GM12873 (cell line): ENCODE results near the gene CAV1.

Source experiments
- CTCF ChIP-seq: IDR thresholded peaks from 2 replicates; pipeline ENCODE4 v1.5.1; 2012; ENCODE audit warnings: low read depth, mild to moderate bottlenecking, moderate library complexity, low read length, control low read depth; ENCODE audit not compliant: insufficient read depth; ENCODE audit errors: missing control alignments

CAV1 gene

DNA sequence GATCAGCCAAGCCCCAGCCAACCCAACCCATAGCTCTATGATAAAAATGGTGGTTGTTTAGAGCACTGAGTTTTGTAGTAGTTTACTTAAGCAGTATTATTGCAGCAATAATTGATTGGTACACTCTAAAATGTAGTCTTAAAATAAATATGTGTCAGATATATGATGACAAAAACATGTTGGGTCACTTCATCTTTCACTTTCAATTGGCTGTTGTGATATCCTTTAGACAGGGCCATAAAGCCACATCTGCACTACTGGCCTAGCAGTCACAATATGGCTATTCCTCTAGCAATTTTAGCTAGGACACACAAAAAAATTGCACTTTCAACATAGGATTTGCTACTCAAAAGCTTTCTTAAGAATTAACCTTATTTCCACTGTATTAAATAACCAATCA is 5.9 kb upstream of the CAV1 start:
- TF ChIP-seq CTCF: no peak

DNA sequence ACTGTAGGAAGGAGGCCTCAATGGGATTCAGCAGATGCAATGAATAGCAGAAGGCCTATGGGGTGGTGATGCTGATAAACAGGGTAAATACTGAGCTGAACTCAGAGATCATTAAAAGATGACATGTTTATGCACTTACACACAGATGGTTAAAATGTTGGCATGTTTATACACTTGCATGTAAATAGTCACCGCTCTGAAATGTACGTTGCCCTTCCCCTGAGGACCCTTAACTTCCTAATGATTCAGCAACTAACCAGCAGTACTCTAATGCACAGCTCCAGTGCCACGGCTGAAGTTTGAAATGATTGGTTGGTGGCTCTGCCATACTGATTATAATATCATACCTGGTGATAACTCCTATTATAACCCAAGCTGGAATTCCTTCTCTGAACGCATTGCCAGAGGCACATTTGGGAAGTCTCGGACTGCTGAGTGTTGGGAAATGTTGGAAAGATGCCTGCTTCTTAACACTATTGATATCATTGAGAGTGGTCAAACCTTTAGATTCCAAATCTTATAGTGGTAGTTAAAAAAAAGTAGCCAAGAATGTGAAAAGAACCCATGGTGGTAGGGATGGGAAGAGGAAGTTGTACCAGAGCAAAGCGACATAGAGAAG is 3.7 kb upstream of the CAV1 start:
- no peak for TF ChIP-seq CTCF

DNA sequence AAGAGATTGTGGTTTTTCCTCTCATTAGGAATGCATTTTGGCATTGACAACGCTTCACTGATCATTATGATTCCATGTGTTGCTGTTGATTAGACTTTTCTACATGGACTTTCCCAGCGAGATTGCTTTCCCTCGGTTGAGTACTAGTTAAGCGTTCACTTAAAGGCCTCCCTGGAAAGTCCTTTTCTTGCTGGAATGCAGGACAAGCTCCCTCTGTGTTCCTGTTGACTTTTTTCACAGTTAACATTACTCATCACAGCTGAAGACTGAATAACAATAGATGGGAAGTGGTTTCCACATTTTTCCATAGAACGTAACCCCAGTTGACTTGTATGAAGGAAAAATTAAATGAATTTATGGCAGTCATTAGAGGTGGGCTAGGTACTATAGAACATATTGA is 2.6 kb upstream of the CAV1 start:
- no peak for TF ChIP-seq CTCF

DNA sequence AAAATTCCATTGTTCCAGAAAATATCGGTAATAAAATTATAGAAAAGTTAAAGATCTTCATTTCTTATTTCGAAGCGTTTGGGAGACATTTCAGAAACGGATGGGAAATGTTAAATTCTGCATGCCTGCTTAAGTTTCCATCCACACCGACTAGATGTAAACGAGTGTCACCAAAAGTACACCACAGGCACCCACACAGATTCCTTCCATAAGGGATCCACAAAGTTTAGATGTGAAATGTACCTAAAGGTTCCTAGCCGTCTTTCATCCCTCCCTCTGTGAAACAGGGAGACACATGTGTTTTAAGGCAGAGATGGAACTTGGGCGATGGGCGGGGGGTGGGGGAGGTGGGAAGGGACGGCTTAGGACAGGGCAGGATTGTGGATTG is 621 bp upstream of the CAV1 start:
- no peak for TF ChIP-seq CTCF

DNA sequence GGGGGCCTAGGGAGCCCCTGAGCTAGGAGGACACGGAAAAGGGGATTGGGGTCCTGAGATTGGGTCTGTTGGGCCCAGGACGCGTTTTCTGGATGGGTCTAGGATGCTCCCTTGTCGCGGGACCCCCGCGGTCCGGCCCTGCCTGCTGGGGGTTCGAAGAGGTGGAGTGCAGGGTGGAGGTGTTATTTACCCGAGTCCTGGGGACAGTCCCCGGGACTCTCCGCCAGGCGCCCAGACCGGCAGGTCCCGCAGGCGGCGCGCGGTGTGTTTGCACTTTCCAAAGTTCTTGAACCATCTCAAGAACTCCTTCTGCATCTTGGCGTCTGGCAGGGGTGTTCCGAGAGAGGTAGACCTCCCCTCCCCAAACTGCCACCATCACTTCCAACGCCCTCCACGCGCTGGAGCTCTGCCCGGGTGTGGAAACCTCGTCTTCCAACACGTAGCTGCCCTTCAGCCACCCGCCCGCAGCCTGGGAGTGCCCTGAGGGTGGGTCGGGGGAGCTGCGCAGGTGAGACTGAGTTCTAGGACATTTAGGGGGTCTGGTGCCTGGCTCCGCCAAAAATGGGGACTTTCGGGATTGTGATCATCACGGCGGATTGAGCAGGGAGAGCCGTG is 569 bp downstream of the CAV1 start:
- peak; percentile 25 for TF ChIP-seq CTCF

DNA sequence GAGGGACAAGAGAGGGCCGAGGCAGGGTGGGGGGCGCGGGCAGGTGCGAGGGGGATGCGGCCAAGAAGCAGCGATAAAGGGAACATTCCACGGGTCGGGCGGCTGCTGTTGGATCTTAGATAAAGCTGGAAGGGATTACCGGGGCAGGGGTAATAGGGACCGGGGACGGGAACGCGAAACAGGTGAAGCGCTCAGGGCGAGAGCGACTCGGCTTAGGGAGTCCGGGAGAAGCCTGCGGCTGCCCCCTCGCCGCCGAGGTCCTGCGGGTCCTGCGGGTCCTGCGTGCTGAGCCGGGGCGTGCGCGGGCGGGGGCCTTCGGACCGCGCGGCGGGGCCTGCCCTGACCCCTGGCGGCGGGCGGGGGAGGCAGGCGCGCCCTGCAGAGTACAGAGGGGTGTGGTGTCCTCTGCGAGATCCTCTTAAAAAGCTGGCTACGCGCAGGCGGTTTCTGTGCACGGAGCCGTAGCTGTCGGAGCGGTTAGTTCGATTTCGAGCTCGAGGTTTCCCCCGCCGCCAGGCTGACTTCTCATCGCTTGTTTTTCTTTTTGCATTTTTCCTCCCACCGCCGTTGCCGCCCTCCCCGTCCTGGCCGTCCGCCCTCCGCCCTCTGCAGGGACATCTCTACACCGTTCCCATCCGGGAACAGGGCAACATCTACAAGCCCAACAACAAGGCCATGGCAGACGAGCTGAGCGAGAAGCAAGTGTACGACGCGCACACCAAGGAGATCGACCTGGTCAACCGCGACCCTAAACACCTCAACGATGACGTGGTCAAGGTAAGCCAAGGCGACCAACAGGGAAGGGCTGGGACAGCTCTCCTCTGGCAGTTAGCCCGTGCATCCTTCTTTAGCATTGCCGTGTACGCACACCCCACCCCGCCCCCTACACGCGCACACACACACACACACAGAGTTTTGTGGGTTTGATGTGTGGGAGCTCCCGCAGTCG is 1.4 kb downstream of the CAV1 start:
- TF ChIP-seq CTCF: peak; percentile 80

- TF ChIP-seq CTCF: no peak
Measured at GRCh38 chr7:116526897-116527296, 2.1 kb downstream of the CAV1 start.
